Amniotic stem cell (primary cell): Measurements from ENCODE around the gene MYL12B.
"Not testable (repeated sequence)": the region's sequence is repeated elsewhere in the genome, so short reads cannot be mapped to it uniquely, and the experiment has no call there.

Source experiments
- DNase-seq: peaks from one replicate; lab custom pipeline; 2025; lab: John Stamatoyannopoulos, UW

Gene MYL12B

DNA sequence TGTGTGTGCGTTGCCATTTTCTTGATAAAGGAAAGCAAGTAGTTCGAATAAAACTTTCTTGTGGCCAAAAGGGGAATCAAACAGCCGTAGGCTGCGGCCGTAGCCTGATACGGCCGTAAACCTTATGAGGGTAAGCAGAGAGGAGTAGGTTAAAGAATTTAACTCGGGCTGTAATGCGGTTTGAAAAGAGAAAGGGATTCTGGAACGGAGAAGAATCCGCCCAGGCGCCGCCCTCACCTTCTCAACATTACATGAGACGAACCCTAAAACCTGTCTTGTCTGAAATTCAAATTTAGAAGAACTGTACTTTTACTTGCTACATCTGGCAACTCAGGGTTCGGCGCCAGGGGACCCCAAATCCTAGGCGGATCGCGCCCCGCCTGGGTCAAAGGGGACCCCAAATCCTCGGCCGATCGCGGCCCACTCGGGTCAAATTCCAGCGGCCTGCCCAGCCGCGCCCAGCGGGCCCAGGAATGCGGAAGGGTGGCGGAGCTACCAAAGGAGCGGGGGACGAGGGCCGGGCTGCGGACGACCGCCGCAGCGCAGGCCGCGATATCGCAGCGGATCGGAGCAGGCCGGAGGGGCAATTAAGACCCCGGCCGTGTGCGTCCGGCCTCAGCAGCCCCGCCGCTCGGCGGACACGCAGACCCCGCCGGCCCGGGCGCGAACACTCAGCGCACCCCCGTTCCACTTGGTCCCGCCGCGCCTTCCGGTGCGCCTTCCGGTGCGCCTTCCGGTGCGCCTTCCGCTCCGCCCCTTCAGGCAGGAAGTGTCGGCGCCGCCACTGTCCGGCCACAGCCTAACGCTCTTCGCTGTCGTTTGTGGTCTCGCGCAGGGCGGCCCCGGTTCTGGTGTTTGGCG is at the start of gene MYL12B:
TSS of gene MYL12B (plus strand) at position 761 of the 861 bp plus-strand sequence. CDS start 10,766 bp downstream, outside the sequence.
- peak; percentile 63 for DNase-seq

GRCh38 chr18:3212657-3213056 is 49.3 kb upstream of the MYL12B start:
- no peak for DNase-seq

- DNase-seq: no peak
These were observed 48.5 kb upstream of the MYL12B start for GRCh38 chr18:3213300-3214059.

- no peak for DNase-seq
These were observed 46.9 kb upstream of the MYL12B start for GRCh38 chr18:3214855-3215637.

DNA sequence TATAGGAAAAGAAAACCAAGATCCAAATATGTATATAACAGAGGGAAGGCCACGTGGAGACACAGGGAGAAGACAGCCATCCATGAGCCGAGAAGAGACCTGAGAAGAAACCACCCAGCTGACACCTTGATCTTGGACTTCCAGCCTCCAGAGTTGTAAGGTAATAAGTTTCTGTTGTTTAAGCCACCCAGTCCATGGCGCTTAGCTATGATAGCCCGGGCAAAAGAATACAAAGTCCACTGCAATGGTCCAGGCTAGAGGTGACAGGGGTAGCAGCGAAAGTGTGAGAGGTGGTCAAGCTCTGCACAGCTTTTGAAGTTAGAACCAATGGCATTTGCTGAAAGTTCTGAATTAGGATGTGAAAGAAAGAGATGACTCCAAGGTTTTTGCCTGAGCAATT is 44.9 kb upstream of the MYL12B start:
- no peak for DNase-seq

- DNase-seq: no peak
These were observed 43.8 kb upstream of the MYL12B start for GRCh38 chr18:3217948-3218647.

DNA sequence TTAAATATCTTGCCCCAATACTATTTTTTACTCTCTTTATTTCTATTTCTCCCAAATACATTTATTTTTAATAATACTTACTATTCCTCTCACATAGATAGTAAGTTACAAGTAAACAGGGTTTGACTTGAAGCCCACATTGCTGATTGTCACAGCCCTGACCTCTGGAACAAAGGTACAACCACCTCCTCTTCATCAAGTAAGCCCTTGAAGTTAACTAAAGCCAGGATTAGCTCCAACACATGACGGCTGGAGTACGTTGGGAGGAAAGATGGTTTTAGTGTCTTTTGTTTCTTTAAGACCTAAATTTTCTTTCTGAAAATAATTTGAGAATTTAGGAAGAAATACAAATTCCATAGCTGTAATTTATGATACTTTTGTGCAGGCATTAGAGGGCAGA is 43.1 kb upstream of the MYL12B start:
- DNase-seq: no peak

- no peak for DNase-seq
These were observed 42.7 kb upstream of the MYL12B start for GRCh38 chr18:3219241-3219630.

GRCh38 chr18:3219631-3220335 is 42.1 kb upstream of the MYL12B start, which contains the start of gene MYOM1:
Gene MYOM1, minus strand, starts transcription at chr18:3219968. Its CDS starts 4,745 bp downstream, at chr18:3215223.
- DNase-seq: no peak

GRCh38 chr18:3220868-3221267 is 41.1 kb upstream of the MYL12B start:
- not testable (repeated sequence) for DNase-seq

DNA sequence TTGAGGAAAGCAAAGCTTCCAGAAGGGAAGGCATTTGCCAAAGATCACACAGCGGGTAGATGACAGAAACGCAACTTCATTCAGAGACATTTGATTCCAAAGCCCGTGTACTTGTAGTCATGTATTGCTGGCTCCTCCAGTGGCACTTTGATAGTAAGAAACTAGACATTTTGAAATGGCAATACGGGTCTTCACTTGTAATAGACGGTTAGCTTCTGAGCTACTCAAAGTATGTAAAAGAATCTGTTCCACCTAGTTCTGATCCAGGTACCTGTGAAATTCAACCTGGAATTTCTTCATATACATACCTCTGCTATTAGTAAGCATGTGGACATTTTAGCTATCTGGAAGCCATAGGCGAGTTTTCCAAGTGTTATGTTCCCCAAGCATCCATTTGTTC is 40.4 kb upstream of the MYL12B start:
- DNase-seq: no peak

DNA sequence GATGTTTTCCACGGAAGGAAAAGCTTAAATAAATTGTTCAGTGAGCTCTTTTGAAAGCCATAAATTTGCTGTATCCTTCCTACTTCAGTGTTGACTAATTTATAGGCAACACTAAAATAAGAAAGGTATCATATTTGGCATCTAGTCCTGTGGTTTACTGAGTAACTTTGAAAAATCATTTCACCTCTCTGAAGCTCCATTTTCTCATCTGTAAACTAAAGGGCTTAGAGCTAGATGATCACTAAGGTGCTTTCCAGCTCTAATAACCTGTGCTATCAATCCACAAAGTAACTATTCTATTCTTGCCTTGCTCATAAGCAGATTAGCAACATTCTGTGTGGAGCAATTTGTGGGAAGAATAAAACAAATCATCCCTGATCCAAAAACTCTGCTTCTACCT is 38.6 kb upstream of the MYL12B start:
- no peak for DNase-seq

- DNase-seq: no peak
These were observed 37.7 kb upstream of the MYL12B start for GRCh38 chr18:3224223-3224622.

- DNase-seq: no peak
These were observed 36.3 kb upstream of the MYL12B start for GRCh38 chr18:3225588-3225987.

GRCh38 chr18:3226048-3226447 is 35.9 kb upstream of the MYL12B start:
- DNase-seq: no peak

- DNase-seq: no peak
These were observed 31.3 kb upstream of the MYL12B start for GRCh38 chr18:3230401-3231334.

DNA sequence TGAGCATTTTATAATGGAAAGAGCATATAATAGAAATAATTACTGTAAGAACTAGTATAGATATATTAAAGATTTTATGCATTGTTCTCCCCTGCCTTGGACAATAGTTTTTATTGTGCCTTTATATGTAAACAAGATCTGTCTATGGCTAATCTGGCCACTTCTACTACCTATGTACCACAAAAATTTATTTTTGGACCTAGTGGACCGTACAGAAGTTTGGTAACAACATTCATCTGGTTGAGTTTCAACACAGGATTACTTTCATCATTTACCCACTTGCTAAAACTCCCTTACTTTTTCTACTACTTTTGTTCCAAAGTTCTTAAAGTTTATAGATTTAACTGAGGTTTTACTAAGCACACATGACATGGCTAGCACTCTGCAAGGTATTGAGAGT is 28.9 kb upstream of the MYL12B start:
- DNase-seq: no peak

GRCh38 chr18:3233433-3234168 is 28.3 kb upstream of the MYL12B start:
- no peak for DNase-seq

GRCh38 chr18:3234457-3234856 is 27.5 kb upstream of the MYL12B start:
- DNase-seq: no peak
